AG20443 (cell line): Measurements from ENCODE around the gene TIMP2.

Source experiments
- DNase-seq: peaks from one replicate; pipeline ENCODE4 v3.0.0; 2012; ENCODE audit warnings: low spot score, mixed read lengths

The TIMP2 gene

DNA sequence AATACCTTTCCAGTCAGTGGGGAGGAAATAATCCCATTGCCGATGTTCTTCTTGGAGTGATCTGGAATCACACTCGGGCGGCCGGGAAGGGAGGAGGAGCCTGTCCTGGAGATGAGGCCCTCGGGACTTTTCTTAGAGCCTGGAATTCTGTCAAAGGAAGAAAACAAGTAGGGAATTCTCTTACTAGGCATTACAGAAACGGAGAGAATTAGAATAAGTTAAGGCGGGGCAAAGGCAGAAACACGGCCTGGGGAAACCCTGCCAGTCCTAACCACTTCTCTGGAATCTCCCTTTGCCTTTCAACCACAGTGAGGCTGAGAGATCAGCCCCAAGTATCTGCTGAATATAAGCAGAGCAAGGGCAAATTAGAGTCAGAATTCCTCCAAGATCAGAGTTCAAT, 112.3 kb downstream of the TIMP2 start:
- DNase-seq, result no peak

DNA sequence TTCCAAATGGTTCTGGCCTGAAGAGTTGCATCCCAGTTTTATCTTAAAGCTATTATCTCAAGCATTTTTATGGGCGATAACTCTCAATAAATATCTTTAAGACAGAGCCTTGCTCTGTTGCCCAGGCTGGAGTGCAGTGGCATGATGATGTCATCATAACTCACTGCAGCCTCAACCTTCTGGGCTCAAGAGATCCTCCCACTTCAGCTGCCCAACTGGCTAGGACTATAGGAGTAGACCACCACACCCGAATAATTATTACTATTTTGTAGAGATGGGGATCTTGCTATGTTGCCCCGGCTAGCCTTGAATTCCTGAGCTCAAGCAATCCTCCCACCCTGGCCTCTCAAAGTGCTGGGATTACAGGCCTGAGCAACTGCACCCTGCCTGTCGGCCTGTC, 117.0 kb downstream of the TIMP2 start:
- no peak for DNase-seq

- no peak for DNase-seq
These were observed 118.7 kb downstream of the TIMP2 start for GRCh38 chr17:78806451-78806850.

GRCh38 chr17:78805301-78805700, 119.9 kb downstream of the TIMP2 start:
- no peak for DNase-seq

DNA sequence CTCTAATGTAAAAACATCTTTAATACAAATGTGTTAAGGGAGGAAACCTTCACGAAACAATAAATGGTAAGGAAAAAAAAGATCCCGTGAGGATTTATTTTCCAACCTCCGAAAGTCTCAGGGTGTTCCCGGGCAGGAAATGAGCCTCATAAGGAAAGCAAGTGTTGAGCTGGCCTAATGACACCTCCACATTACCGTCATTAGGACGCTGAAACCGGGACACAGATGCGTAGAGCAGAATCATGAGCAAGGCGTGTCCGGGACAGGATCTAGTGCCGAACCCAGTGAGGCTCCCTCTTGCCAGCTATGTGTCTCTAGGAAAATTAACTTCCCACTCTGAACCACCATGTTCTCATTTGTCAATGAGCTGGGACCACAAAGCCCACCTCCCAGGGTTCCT, 120.4 kb downstream of the TIMP2 start:
- no peak for DNase-seq

DNA sequence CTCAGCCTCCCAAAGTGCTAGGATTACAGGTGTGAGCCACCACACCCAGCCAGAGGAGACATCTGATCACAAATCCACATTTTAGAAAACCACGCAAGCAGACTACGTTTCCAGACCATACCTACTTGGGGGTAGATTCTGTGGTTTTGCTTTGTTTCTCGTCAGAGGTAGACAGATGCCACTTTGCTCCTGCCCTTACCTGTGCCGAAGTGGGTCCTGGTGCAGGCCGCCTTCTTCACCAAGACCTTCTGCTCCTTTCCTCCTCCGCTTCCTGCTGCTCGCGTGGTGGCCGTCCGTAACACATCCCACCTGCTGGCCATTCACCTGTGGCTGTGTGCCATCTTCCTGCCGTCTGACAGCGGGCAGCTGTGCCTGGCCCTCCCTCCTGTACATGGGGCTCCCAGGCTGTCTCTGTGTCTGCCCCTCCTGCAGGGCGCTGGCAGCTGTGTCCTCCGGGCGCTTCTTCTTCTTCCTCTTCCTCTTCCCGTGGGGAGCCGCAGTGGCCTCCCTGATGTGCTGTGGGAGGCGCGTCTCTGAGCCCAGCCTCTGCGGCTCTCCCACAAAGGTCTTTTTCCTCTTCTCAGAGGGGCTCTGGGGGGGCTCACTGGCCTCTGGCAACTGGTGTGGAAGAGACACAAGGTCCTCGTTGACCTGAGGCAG, 121.9 kb downstream of the TIMP2 start:
- DNase-seq, result no peak
